NT2/D1 (cell line): ENCODE measurements around the gene KRTAP5-7.
"Not testable (repeated sequence)": the region's sequence is repeated elsewhere in the genome, so short reads cannot be mapped to it uniquely, and the experiment has no call there.

Experiments used
- DNase-seq: peaks from one replicate; pipeline ENCODE4 v3.0.0-alpha.2; 2011; ENCODE audit warnings: low read depth, low spot score
- H3K27me3 ChIP-seq: 2 replicates; pipeline ENCODE4 v1.6.0; 2011; ENCODE audit warnings: mild to moderate bottlenecking; ENCODE audit not compliant: insufficient read length, insufficient read depth
- H3K36me3 ChIP-seq: 2 replicates; pipeline ENCODE4 v1.6.1; 2011; ENCODE audit warnings: mild to moderate bottlenecking, low read length, mixed read lengths; ENCODE audit not compliant: insufficient read depth, insufficient read length
- H3K4me1 ChIP-seq: 2 replicates; pipeline ENCODE4 v1.5.1; 2011; ENCODE audit not compliant: insufficient read depth, insufficient read length
- H3K4me3 ChIP-seq: 2 replicates; pipeline ENCODE4 v1.5.1; 2011; ENCODE audit warnings: low read depth; ENCODE audit not compliant: insufficient read length
- H3K9ac ChIP-seq: 2 replicates; pipeline ENCODE4 v1.6.0; 2011; ENCODE audit warnings: low read depth; ENCODE audit not compliant: insufficient read length
- H3K9me3 ChIP-seq: 2 replicates; pipeline ENCODE4 v1.5.1; 2011; ENCODE audit warnings: mild to moderate bottlenecking, low read length; ENCODE audit not compliant: insufficient read depth
- SUZ12 ChIP-seq: IDR thresholded peaks from 2 replicates; pipeline ENCODE4 v1.6.1; 2011; ENCODE audit not compliant: insufficient read length, insufficient read depth; ENCODE audit errors: extremely low read depth
- YY1 ChIP-seq: IDR thresholded peaks from 2 replicates; pipeline ENCODE4 v1.6.1; 2011; ENCODE audit not compliant: insufficient read length, insufficient read depth
- ZNF274 ChIP-seq: IDR thresholded peaks from 2 replicates; pipeline ENCODE4 v1.6.1; 2011; ENCODE audit warnings: mild to moderate bottlenecking, low read depth, low read length

Gene KRTAP5-7

GRCh38 chr11:71538666-71538990 is 11.6 kb downstream of the KRTAP5-7 start:
- H3K27me3 ChIP-seq: no peaks in the 10 kb centered on the region
- H3K9ac ChIP-seq: no peak overlapping the region
- TF ChIP-seq SUZ12 (no peak), YY1 (no peak), ZNF274 (no peak)
- H3K4me1 ChIP-seq: peaks cover 6% of the 10 kb centered on the region
- no peaks in the 10 kb centered on the region; the same call in 1 of the 2 replicates for H3K9me3 ChIP-seq
- H3K36me3 ChIP-seq: no peaks in the 10 kb centered on the region
- H3K4me3 ChIP-seq: no peak overlapping the region
- DNase-seq: no peak

DNA sequence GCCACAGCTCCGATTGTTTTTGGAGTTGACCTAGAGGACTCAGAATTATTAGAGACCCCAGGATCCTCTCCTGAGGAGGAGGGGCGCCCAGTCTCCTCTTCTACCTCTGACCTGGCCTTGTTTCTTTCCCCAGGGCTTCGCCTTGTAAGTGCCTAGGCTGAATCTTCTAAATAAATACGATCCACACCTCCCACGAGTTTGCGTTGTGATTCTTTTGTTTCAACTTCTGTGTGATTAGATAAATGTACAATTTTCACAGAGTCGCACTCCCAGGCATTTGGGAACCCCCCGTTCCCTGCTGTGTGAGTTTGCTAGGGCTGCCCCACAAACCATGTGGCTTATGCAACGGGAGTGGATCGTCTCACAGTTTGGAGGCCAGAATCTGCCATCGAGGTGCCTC is 11.9 kb downstream of the KRTAP5-7 start:
- no peak for DNase-seq
- Histone ChIP-seq H3K27me3 (no peaks in the 10 kb centered on the region), H3K36me3 (no peaks in the 10 kb centered on the region), H3K4me1 (peaks cover 6% of the 10 kb centered on the region), H3K9me3 (no peaks in the 10 kb centered on the region; the same call in 1 of the 2 replicates), H3K4me3 (no peak overlapping the region), H3K9ac (no peak overlapping the region)
- TF ChIP-seq YY1 (no peak), ZNF274 (no peak), SUZ12 (no peak)

DNA sequence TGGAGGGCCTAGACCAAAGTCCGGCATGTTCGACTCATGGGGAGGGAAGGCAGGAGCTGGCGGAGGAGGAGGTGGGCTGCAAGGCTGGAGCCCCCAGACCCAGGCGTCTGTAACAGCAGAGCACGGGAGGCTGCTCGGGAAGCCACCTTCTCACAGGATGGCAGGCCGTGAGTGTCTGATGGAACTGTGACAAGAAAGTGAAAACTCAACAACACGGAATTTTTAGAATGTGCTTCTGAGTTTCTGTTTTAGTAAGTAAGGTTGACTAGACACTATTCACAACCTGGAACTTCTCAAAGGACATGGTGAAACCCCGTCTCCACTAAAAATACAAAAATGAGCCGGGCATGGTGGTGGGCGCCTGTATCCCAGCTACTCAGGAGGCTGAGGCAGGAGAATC is 12.9 kb downstream of the KRTAP5-7 start:
- H3K4me1 ChIP-seq, H3K4me3 ChIP-seq, H3K9me3 ChIP-seq, H3K36me3 ChIP-seq, H3K9ac ChIP-seq, DNase-seq, H3K27me3 ChIP-seq: not testable (repeated sequence)

DNA sequence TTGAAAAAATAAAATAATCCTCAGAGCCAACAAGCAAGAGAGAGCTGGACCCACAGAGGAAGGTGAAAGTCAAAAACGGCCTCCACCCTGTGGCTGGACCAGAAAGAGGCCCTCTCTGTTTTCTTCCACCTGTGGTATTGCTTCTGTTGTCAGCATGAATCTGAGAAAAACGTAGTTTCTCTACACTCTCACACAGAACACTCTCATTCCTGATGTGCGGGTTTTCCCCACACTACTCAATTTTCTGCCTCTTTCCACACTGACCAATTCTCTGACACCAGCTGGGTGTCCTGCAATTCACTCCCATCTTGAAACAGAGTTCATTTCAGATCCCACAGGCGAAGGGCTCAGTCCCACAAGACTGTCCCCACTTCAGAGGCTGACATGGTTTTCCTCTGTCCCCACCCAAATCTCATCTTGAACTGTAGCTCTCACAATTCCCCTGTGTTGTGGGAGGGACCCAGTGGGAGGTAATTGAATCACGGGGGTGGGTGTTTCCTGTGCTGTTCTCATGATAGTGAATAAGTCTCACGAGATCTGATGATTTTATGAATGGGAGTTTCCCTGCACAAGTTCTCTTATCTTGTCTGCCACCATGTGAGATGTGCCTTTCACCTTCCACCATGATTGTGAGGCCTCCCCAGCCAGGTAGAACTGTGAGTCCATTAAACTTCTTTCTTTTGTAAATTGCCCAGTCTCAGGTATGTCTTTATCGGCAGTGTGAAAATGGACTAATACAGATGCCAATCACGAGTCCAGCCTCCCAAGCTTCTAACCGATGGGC is 13.6 kb downstream of the KRTAP5-7 start:
- DNase-seq, H3K4me3 ChIP-seq, H3K36me3 ChIP-seq, H3K9me3 ChIP-seq, H3K27me3 ChIP-seq, H3K4me1 ChIP-seq, H3K9ac ChIP-seq: not testable (repeated sequence)

DNA sequence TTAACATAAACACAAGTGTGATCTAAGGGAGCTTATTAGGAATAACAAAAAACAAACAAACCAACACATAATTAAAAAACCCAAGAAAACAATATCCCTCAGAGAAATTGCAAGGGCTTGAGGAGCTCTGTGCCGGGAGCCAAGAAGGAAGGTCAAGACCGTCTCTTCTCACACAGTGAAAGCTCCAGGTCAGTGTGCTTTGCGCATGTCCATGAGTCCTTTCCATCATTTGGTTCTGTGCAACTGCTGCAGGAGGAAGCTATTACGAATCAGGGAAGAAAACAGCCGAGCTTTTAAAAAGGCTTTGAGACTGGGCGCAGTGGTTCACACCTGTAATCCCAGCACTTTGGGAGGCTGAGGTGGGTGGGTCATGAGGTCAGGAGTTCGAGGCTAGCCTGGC is 15.3 kb downstream of the KRTAP5-7 start:
- no peak for DNase-seq
- H3K4me3 ChIP-seq: no peak overlapping the region
- H3K27me3 ChIP-seq: no peaks in the 10 kb centered on the region
- peaks cover 6% of the 10 kb centered on the region for H3K4me1 ChIP-seq
- H3K36me3 ChIP-seq: no peaks in the 10 kb centered on the region
- no peaks in the 10 kb centered on the region; the same call in 1 of the 2 replicates for H3K9me3 ChIP-seq
- no peak overlapping the region for H3K9ac ChIP-seq
- TF ChIP-seq YY1 (no peak), ZNF274 (no peak), SUZ12 (no peak)

GRCh38 chr11:71542879-71543777 is 16.1 kb downstream of the KRTAP5-7 start:
- DNase-seq: no peak
- Histone ChIP-seq H3K9ac (no peak overlapping the region), H3K4me3 (no peak overlapping the region), H3K9me3 (no peaks in the 10 kb centered on the region; the same call in 1 of the 2 replicates), H3K4me1 (peaks cover 6% of the 10 kb centered on the region), H3K36me3 (no peaks in the 10 kb centered on the region), H3K27me3 (no peaks in the 10 kb centered on the region)
- TF ChIP-seq SUZ12: no peak
- no peak for TF ChIP-seq YY1
- no peak for TF ChIP-seq ZNF274

- Histone ChIP-seq H3K27me3 (no peaks in the 10 kb centered on the region), H3K9ac (no peak overlapping the region), H3K9me3 (no peaks in the 10 kb centered on the region; the same call in 1 of the 2 replicates), H3K36me3 (no peaks in the 10 kb centered on the region), H3K4me1 (peaks cover 2% of the 10 kb centered on the region), H3K4me3 (no peak overlapping the region)
- TF ChIP-seq SUZ12 (no peak), YY1 (no peak), ZNF274 (no peak)
- no peak for DNase-seq
Observed at GRCh38 chr11:71543866-71544265, 16.8 kb downstream of the KRTAP5-7 start.
